ENCODE results near the gene AFDN.
A peak's percentile ranks its signal among the peaks of the same experiment; 100 is the strongest.
"Not testable (repeated sequence)": the region's sequence is repeated elsewhere in the genome, so short reads cannot be mapped to it uniquely, and the experiment has no call there.

AFDN gene

DNA sequence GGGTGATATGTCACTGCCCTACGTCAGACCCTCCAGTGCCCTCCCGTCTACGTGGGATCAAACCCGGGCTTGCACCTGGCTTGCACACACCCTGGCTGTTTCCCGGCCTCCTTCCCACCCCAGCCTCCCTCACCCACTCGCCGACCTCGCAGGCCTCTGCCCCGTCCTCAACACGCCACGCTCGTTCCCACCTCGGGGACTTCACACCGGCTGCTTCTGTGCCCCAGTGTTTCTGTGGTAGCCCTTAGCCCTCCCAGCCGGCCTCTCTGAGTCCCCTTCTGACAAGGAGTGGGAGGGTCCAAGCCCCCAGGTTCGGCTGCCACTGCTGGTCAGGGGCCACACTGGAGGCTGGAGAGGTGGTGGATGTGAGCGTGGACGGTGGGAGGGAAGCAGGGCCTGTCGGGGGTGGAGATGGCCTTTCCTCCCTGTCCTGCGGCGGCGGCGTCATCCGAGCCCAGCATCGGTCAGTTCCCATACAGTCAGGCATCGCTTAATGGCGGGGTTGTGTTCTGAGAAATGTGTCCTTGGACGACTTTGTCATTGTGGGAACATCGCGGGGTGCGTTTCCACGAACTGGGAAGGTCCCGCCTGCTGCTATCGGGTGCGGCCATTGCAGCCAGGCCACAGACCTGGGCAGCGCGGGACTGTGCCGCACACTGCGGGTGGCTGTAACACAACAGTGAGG, 159.3 kb downstream of the AFDN start:
- no peak for DNase-seq

DNA sequence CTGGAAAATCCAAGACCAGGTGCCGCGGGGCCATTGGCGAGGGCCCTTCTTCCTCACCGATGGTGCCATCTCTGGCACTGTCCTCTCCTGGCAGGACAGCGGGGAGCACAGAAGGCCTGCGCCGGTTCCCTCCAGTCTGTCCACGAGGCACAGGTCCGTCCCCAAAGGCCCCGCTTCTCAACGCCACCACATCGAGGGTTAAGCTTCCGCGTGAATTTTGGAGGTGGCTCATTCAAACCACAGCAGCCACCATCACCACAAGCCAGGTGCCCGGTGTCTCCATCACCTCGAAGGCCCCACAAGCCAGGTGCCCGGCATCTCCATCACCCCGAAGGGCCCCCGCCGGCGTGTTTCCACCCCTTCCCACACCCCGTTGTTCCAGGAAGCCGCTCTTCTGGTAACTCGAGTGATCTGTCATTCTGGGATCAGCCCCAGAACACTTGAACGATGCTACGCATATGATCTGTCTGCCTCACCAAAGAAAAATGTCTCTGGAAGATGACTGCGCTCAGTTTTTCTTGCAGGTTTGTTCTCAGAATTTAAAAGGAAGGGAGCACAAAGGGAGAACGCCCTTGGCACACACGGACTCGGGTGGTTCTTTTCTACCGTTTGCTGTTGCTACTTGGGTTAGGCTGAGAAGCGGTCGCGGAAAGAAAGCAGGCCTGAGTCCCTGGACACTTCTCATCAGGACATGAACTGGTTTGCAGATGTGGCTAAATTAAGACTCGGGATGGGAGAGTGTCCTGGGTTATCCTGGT, 160.9 kb downstream of the AFDN start:
- DNase-seq = no peak

- no peak for DNase-seq
Observed at GRCh38 chr6:167988154-167988495, 161.4 kb downstream of the AFDN start.

DNA sequence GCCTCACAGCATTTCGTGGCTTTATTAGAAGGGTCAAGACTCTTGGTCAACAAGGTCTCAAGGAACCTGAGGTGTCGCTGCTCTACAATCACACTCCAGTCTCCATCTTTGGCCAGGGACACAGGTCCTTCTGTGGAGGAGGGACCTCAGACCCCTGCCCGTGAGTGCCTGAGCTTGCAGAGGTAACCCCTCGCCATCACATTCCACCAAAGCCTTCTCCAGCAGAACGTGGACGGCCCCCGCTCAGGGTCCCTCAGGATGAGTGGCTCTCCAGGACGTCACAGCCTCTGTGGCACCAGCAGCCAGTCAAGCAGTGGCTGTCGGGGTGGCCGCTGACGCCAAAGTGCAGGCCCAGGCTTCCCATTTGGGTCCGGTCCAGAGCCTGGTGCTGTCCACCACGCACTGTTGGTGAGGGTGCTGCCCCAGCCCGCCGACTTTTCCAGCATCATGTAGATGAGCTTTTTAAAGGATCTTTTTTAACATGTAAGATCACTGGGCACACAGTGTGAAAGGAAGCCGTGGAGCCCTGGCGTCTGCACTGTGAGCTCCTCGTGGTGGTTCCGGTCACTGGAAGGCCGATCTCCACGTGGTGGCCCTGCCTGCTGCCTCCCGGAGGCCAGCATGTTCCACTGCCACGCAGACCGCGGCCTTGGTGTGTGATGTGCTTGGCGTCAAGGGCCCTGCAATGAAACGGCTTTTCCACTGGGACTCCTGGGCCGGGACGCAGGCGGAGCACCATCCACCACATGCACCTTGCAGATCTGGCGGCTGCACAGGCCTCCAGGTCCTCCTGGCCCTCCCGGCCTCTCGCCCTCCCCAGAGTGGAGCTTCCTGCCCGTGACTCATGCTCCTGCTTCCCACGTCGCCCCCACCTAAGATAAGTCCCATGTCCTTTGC, 162.5 kb downstream of the AFDN start:
- DNase-seq = no peak

GRCh38 chr6:167990016-167990945, 163.6 kb downstream of the AFDN start:
- DNase-seq = no peak

- no peak for DNase-seq
Observed at GRCh38 chr6:167993169-167993568, 166.5 kb downstream of the AFDN start.

GRCh38 chr6:167993831-167994230, 167.1 kb downstream of the AFDN start:
- no peak for DNase-seq

- no peak for DNase-seq
Observed at GRCh38 chr6:167995302-167995701, 168.6 kb downstream of the AFDN start.

DNA sequence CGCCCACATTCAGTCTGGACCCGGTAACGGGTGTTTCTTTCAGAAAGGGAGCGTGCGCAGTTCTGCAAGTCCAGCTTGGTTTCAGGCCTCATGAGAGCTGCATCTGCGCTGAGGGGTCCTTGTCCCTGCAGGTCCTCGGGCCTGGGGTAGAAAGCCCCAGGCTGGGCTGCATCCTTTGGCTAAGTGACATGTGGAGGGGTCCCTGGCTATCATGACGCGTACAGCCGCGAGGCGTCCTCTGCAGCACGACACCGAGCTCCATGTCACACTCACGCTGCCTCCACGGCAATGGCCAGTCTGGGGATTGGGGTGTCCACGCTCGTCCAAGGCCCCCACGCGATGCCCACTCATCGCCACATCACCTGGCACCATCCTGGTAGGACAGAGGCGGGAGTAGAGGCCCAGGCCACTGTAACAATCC, 169.0 kb downstream of the AFDN start:
- no peak for DNase-seq

DNA sequence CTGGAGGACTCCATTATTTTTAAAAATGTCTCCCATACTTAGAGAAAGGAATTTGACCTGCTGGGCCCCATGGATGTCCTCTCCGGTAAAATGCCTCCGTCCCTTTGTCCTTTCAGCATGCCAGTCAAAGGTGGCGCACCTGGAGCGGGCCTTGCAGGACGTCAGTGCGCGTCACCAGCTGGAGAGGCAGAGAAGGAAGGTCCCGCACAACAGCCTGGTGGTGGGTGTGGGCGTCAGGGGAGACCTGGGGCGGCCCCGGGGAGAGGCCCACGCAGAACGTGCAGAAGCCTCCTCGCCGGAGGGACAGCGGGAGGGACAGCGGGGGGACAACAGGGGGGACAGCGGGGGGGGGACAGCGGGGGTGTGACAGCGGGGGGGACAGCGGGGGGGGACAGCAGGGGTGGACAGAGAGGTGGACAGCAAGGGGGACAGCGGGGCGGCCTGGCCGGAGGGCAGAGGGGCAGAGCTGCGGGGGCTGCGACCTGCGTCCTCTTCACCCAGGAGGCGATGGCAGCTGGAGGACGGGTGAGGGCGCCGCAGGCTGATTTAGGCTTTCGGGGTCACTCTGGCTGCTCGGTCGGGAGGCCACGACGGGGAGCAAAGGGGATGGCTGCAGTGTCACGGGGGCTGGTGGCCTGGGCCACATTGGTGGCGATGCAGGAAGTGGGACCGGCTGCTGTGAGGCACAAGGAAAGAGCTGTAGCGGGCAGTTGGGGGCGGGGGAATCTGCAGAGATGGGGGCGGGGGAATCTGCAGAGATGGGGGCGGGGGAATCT, 169.9 kb downstream of the AFDN start:
- DNase-seq = no peak

DNA sequence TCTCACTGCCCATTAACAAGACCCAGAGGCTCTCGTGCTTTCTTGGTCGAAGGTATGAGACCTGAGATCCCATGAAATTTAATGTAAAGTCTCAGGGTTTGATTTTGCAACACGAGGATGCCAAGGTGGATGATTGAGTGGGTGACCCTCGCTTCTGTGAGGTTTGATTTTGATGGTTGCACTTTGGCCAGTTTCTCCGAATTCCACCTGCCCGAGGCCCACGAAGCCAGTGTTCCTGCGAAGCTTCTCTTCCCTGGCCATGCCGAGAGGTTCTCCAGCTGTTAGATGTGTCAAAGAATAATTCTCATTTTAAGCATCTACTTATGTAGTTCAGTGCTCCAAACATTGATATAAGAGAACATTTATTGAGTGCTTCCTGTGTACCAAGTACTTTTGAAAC, 170.9 kb downstream of the AFDN start, which contains the start of gene KIF25:
Gene KIF25, plus strand, starts transcription at position 30 of the 400 bp plus-strand sequence. CDS start 31,915 bp downstream, outside the sequence.
- no peak for DNase-seq

GRCh38 chr6:167998215-167998614, 171.5 kb downstream of the AFDN start:
- no peak for DNase-seq

GRCh38 chr6:168000198-168001028, 173.7 kb downstream of the AFDN start:
- DNase-seq = no peak

- no peak for DNase-seq
Observed at GRCh38 chr6:168001029-168001332, 174.3 kb downstream of the AFDN start.

DNA sequence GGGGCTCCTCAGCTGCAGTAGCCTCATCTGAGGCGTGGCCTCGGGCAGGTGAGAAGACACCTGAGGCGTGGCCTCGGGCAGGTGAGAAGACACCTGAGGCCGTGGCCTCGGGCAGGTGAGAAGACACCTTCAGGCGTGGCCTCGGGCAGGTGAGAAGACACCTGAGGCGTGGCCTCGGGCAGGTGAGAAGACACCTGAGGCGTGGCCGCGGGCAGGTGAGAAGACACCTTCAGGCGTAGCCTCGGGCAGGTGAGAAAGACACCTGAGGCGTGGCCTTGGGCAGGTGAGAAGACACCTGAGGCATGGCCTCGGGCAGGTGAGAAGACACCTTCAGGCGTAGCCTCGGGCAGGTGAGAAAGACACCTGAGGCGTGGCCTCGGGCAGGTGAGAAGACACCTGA, 174.8 kb downstream of the AFDN start:
- DNase-seq = not testable (repeated sequence)

DNA sequence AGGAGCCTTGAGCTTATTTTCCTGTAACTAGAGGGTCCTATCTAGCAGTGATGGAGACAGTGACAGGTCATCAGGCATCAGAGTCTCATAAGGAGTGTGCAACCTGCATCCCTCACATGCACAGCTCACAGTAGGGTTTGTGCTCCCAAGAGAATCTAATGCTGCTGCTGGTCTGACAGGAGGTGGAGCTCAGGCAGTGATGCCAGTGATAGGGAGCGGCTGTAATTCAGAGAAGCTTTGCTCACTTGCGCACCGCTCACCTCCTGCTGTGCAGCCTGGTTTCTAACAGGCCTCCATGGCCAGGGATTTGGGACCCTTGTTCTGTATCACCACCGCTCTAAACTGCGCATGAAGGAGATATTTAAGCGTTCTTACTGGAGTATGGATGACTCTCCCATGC, 176.1 kb downstream of the AFDN start:
- DNase-seq = no peak

DNA sequence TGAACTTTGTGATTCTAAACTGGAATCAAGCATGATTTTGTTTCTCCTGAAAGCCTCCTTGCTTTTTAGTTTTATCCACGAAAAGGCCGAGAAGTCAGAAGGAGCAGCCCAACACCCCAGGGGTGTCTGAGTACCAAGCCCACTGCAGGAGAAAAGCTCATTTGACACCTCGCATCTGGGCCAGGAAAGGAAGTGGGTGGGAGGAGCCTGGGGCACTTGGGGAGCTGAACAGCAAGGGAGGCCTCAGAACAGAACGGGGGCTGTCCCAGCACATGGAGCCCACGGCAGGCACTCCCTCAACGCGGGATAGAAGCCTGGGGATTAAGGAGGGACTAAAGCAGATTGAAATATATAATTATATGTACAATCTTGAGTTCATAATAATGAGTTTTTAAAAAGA, 177.3 kb downstream of the AFDN start:
- no peak for DNase-seq

GRCh38 chr6:168004945-168005344, 178.2 kb downstream of the AFDN start:
- DNase-seq = no peak

DNA sequence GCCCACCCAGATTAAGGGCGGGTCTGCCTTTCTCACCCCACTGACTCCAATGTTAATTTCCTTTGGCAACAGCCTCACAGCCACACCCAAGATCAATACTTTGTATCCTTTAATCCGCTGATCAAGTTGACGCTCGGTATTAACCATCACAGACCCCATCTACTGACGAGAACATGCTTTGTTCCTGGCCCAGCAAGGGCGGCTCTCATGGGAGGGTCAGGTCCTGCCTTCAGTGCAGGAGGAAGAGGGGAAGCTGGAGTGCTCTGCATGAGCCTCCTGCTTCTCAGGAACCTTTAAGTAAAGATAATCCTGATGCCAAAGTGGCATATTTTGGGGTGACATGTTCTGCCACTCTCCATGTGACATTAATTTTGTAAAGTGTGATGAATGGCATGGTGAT, 179.1 kb downstream of the AFDN start:
- no peak for DNase-seq

DNA sequence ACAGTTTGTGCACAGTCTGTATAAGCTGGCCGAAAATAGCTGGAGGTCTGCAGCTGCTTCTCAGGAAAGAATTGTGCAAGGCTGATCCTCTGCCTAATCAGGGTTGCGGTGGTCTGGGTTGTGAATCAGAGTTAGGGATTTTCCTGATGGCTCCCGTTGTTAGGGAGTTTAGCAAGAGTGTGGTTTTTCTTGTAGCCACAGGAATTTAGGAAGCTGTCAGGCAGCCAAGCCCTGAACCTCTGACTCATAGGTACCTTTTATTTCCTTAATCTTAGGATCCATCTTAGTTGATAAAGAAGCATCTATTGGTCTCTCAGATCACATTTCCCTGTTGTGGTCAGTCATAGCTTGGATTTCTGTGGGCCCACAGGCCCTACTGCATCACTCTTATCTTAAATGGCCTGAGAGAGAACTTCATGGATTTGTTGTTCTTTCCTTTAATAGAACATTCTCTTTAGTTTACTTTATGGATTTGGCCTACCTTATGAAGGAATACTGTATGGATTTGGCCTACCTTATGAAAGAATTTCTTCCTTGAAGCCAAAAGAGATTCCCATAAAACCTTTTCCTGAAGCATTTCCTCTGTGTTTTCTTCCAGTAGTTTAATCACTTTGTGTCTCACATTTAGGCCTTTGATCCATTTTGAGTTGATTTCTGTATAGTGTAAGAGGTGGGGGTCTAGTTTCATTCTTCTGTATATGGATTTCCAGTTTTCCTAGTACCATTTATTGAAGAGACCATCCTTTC, 181.1 kb downstream of the AFDN start:
- peak in 1 of 2 donors; percentile 4 for DNase-seq

All from bone marrow (tissue), 2 donors.